Natural killer cell (primary cell): ENCODE data around the gene EZH1. TPM values are rescaled to one million over a fixed set of nuclear protein-coding genes. Genes with fewer than 3 reads are reported as not detected.

Source experiments
- ATAC-seq, 3 donors: fragments of 150-1000 bp in 2 of 3; fragments of 200-7000 bp in 1 of 3; cut with Tn5 transposase; 1 replicate in 1 of 3; 2 replicates in 2 of 3; pipeline ENCODE4 v1.10.0; 2021; ENCODE audit warnings: mild to moderate bottlenecking in 2 of 3, moderate library complexity in 2 of 3
- DNase-seq, 2 donors: peaks; one replicate each; pipeline versions ENCODE4 v3.0.0 to v3.0.0-alpha.2; 2013 to 2021; ENCODE audit warnings: mixed read lengths in 1 of 2
- H3K27ac ChIP-seq: one replicate; pipeline ENCODE4 v1.5.1; 2013; ENCODE audit warnings: mild to moderate bottlenecking, low read length
- H3K27me3 ChIP-seq: one replicate; pipeline ENCODE4 v1.6.1; 2013; ENCODE audit warnings: low read length; ENCODE audit not compliant: control insufficient read depth, insufficient read depth
- H3K36me3 ChIP-seq: one replicate; pipeline ENCODE4 v1.6.1; 2013; ENCODE audit warnings: low read length; ENCODE audit not compliant: control insufficient read depth, insufficient read depth
- H3K4me1 ChIP-seq: one replicate; pipeline ENCODE4 v1.6.1; 2013; ENCODE audit warnings: low read length; ENCODE audit not compliant: control insufficient read depth, insufficient read depth
- H3K4me3 ChIP-seq: one replicate; pipeline ENCODE4 v1.5.1; 2013; ENCODE audit warnings: low read length
- H3K9me3 ChIP-seq: one replicate; pipeline ENCODE4 v1.6.1; 2013; ENCODE audit warnings: low read length; ENCODE audit not compliant: control insufficient read depth, insufficient read depth
- H3K27ac Mint-ChIP-seq, 2 donors: one replicate each; pipeline ENCODE4 v1.8.0; 2022; ENCODE audit warnings: mild to moderate bottlenecking in 2 of 2, mixed read lengths in 2 of 2, moderate library complexity in 1 of 2
- H3K27me3 Mint-ChIP-seq, 2 donors: one replicate each; pipeline ENCODE4 v1.8.0; 2022; ENCODE audit warnings: low read depth in 2 of 2, mixed read lengths in 2 of 2
- H3K36me3 Mint-ChIP-seq: one replicate; pipeline ENCODE4 v1.8.0; 2022; ENCODE audit warnings: mixed read lengths
- H3K4me1 Mint-ChIP-seq, 2 donors: one replicate each; pipeline ENCODE4 v1.8.0; 2022; ENCODE audit warnings: mixed read lengths in 2 of 2
- H3K4me3 Mint-ChIP-seq: one replicate; pipeline ENCODE4 v1.8.0; 2022; ENCODE audit warnings: mild to moderate bottlenecking, moderate library complexity, mixed read lengths
- H3K9me3 Mint-ChIP-seq, 2 donors: one replicate each; pipeline ENCODE4 v1.8.0; 2022; ENCODE audit warnings: mixed read lengths in 2 of 2
- CTCF ChIP-seq: fragments of 200-600 bp; IDR thresholded peaks from one replicate; pipeline ENCODE4 v1.8.0; 2022; ENCODE audit warnings: antibody characterized with exemption
- WGBS: methylation state at CpG from one replicate; pipeline ENCODE4 v1.1.7; 2013; ENCODE audit warnings: missing lambda C conversion rate; ENCODE audit not compliant: insufficient coverage; 5-methylcytosine and 5-hydroxymethylcytosine counted together
- intact Hi-C: fragments of 100-400 bp; cut with micrococcal nuclease; formaldehyde crosslinking; loops from one replicate; pipeline ENCODE4 v1.14.2; 2022
- total RNA-seq, 4 donors: library from RNA; stranded (reverse); fragments of 120-200 nt in 1 of 4; gene quantifications; one replicate each; pipeline versions ENCODE4 v1.2.3 to v1.2.4, GENCODE V29; 2013 to 2022

Gene EZH1
- total RNA-seq, 3 donors from 2014 or later (not counting 1 experiment from before 2014, with no cell fraction given), result 68.8 to 92.7 (median 74.1) TPM

GRCh38 chr17:42783062-42783790 lies 38.4 kb upstream of the EZH1 start:
- Mint-ChIP-seq H3K4me1 (peaks cover 0 to 18% of the 10 kb centered on the region in 2 donors), H3K27me3 (peaks cover 47 to 55% of the 10 kb centered on the region in 2 donors), H3K36me3 (no peaks in the 10 kb centered on the region), H3K4me3 (no peak overlapping the region), H3K27ac (no peak overlapping the region), H3K9me3 (no peaks in the 10 kb centered on the region)
- intact Hi-C loops, result no loop called here
- Histone ChIP-seq H3K27me3 (peaks cover 37% of the 10 kb centered on the region), H3K36me3 (peaks cover 12% of the 10 kb centered on the region), H3K4me1 (peaks cover 8% of the 10 kb centered on the region), H3K9me3 (no peaks in the 10 kb centered on the region), H3K27ac (no peak overlapping the region), H3K4me3 (no peak overlapping the region)
- DNase-seq (no peak), ATAC-seq (no peak)
- TF ChIP-seq CTCF, result no peak
- WGBS, result 24% methylated on average over 9 of the region's 9 CpGs

DNA sequence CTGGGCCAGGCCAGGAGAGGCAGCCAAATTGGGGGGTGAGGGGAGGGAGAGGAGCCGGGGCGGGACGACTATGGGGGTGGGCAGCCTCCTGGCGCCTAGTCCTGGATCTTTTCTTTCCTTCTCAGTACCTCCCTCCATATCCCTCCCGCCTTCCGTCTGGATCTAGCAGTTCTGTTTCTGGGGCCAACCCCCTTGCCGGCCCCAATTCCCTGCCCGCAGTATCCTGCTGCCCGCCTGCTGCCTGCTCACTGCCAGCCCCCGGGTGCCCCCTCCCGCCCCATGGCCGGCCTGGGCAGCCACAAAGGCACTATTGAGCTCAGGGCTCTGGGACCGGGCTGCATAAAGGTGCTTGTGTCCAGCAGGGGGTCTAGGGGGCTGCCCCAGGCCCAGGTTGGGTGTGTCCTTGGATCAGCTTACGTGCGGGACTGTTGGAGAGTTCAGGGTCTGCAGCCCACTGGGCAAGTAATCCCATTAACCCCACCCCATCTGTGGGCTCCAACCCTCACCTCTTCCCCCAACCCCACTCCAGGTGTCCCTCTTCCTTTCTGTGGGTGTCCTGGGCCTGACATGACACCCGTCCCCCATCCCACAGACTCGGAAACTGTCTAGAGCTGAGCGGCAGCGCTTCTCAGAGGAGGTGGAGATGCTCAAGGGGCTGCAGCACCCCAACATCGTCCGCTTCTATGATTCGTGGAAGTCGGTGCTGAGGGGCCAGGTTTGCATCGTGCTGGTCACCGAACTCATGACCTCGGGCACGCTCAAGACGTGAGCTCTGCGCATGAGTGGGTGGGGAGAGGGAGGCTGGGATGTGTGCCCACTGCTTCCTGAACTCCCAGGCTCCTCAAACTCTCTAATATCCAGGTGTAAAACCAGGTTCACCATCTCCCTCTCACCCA lies 37.6 kb upstream of the EZH1 start:
- no peak overlapping the region for H3K4me3 Mint-ChIP-seq
- no peaks in the 10 kb centered on the region for H3K9me3 ChIP-seq
- ATAC-seq (no peak), DNase-seq (no peak)
- H3K36me3 Mint-ChIP-seq, result no peaks in the 10 kb centered on the region
- H3K4me1 ChIP-seq, result peaks cover 8% of the 10 kb centered on the region
- intact Hi-C loops, result no loop called here
- WGBS, result 21% methylated on average over 24 of the region's 29 CpGs
- peaks cover 0 to 18% of the 10 kb centered on the region in 2 donors for H3K4me1 Mint-ChIP-seq
- peaks cover 20% of the 10 kb centered on the region for H3K36me3 ChIP-seq
- peaks cover 39 to 46% of the 10 kb centered on the region in 2 donors for H3K27me3 Mint-ChIP-seq
- TF ChIP-seq CTCF, result no peak
- peaks cover 34% of the 10 kb centered on the region for H3K27me3 ChIP-seq
- H3K27ac Mint-ChIP-seq, result no peak overlapping the region
- no peak overlapping the region for H3K4me3 ChIP-seq
- H3K9me3 Mint-ChIP-seq, result no peaks in the 10 kb centered on the region
- H3K27ac ChIP-seq, result no peak overlapping the region

DNA sequence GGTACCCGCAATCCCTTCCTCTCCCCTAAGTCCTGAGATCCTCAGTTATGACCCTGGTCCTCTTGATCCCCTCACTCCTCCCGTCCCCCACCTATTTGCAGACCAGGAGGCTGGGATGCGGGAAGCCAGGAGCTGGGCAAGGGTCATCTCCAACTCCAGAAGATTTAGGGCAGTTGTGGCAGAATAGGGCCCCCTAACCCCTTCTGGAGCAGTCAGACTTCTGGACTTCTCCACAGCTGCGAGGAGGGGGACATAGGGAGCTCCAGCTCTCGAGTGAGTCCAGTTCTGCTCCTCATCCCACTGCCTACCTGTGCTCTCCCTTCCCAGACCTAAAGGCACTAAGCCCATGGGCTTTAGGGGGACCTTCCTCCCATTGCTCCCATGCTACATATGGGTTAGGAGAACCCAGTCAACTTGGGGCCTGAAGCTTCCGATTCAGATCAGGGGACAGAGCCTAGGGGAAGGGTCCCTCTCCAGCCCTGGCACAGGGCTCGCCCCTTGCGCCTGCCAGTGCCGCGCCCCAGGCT lies 36.9 kb upstream of the EZH1 start:
- peaks cover 0 to 18% of the 10 kb centered on the region in 2 donors for H3K4me1 Mint-ChIP-seq
- H3K36me3 Mint-ChIP-seq, result no peaks in the 10 kb centered on the region
- H3K9me3 ChIP-seq, result no peaks in the 10 kb centered on the region
- H3K4me3 ChIP-seq, result no peak overlapping the region
- H3K27me3 ChIP-seq, result peaks cover 33% of the 10 kb centered on the region
- H3K4me3 Mint-ChIP-seq, result no peak overlapping the region
- 39% methylated on average over 10 of the region's 10 CpGs for WGBS
- peaks cover 22% of the 10 kb centered on the region for H3K36me3 ChIP-seq
- H3K9me3 Mint-ChIP-seq, result no peaks in the 10 kb centered on the region
- H3K4me1 ChIP-seq, result peaks cover 8% of the 10 kb centered on the region
- no peak for TF ChIP-seq CTCF
- DNase-seq (no peak), ATAC-seq (no peak)
- no peak overlapping the region for H3K27ac Mint-ChIP-seq
- no peak overlapping the region for H3K27ac ChIP-seq
- intact Hi-C loops, result no loop called here
- H3K27me3 Mint-ChIP-seq, result peaks cover 32 to 41% of the 10 kb centered on the region in 2 donors
